Heart right ventricle (tissue), 16 donors: Measurements from ENCODE around the gene SMIM21. TPM values are rescaled to one million over a fixed set of nuclear protein-coding genes. Genes with fewer than 3 reads are reported as not detected.

ENCODE experiments used
- ATAC-seq, 8 donors: fragments of 200-7000 bp; cut with Tn5 transposase; one replicate each; pipeline ENCODE4 v1.9.1; 2020; ENCODE audit warnings: mild to moderate bottlenecking in 8 of 8, moderate library complexity in 8 of 8, moderate number of reproducible peaks in 1 of 8
- DNase-seq, 2 donors: peaks; one replicate each; pipeline ENCODE4 v3.0.0-alpha.2; 2020
- H3K27ac ChIP-seq, 10 donors: fragments of 200-600 bp; sonication (generic) in 2 of 10; one replicate each; pipeline versions ENCODE4 v1.5.0 to v1.8.0; 2020 to 2022; ENCODE audit warnings: mild to moderate bottlenecking in 3 of 10
- H3K27me3 ChIP-seq, 7 donors: fragments of 200-600 bp; one replicate each; pipeline ENCODE4 v1.8.0; 2021 to 2022; ENCODE audit warnings: mild to moderate bottlenecking in 2 of 7
- H3K36me3 ChIP-seq, 9 donors: fragments of 200-600 bp; sonication (generic) in 1 of 9; one replicate each; pipeline versions ENCODE4 v1.5.0 to v1.8.0; 2020 to 2022; ENCODE audit warnings: mild to moderate bottlenecking in 2 of 9
- H3K4me1 ChIP-seq, 9 donors: fragments of 200-600 bp; sonication (generic) in 1 of 9; one replicate each; pipeline versions ENCODE4 v1.5.0 to v1.8.0; 2020 to 2022; ENCODE audit warnings: mild to moderate bottlenecking in 4 of 9
- H3K4me3 ChIP-seq, 10 donors: fragments of 200-600 bp; sonication (generic) in 2 of 10; one replicate each; pipeline versions ENCODE4 v1.5.0 to v1.8.0; 2020 to 2022; ENCODE audit warnings: mild to moderate bottlenecking in 7 of 10, moderate library complexity in 2 of 10
- H3K9me3 ChIP-seq, 11 donors: fragments of 200-600 bp in 10 of 11; sonication (generic) in 2 of 11; one replicate each; pipeline versions ENCODE4 v1.5.0 to v1.8.0; 2013 to 2022; ENCODE audit warnings: mild to moderate bottlenecking in 2 of 11, control low read depth in 1 of 11, moderate library complexity in 1 of 11
- CTCF ChIP-seq, 9 donors: fragments of 200-600 bp; sonication (generic) in 2 of 9; IDR thresholded peaks; one replicate each; pipeline versions ENCODE4 v1.5.0 to v1.8.0; 2021 to 2022; ENCODE audit warnings: antibody characterized with exemption in 9 of 9, mild to moderate bottlenecking in 5 of 9, moderate library complexity in 1 of 9
- WGBS, 2 donors: extraction: QIAGEN DNeasy Blood & Tissue Kit; methylation state at CpG; one replicate each; pipeline ENCODE4 v1.1.7; 2013; ENCODE audit warnings: inconsistent platforms in 1 of 2; 5-methylcytosine and 5-hydroxymethylcytosine counted together
- intact Hi-C, 10 donors: fragments of 100-400 bp; cut with DNase I; formaldehyde crosslinking; loops; one replicate each; pipeline versions ENCODE4 v1.11.1 to v1.14.2; 2022
- polyA plus RNA-seq, 2 donors: library from polyadenylated mRNA; stranded (reverse); fragments of 200-250 nt; gene quantifications; one replicate each; pipeline ENCODE4 v1.2.3, GENCODE V29; 2013
- total RNA-seq, 10 donors: library from RNA; stranded (reverse); fragmentation: NEBNext Ultra II Directional in 3 of 10; extraction: Animal tissue kit (Norgen Biotek cat#: 25700) in 3 of 10; gene quantifications; one replicate each; pipeline versions ENCODE4 v1.2.1 to v1.2.4, GENCODE V29; 2021 to 2023
- donor health status: Arrhythmogenic right ventricular cardiomyopathy.
- donor health status: ischemic (EF 13 %, LVEDD 7.1; RV severe dilation, severe dysfunction).
- donor health status: healthy with polysubstance abuse.
- donor health status: DM: no; HTN: yes; CAD: no.
- donor health status: DM: no; HTN: no; CAD: no.
- donor health status: ischemic (EF 25% LVEDD 6.9; RV normal size, moderate dysfunction).
- donor health status: ischemic (EF 25% LVEDD 5.7; RV mildly dilated, moderate dysfunction).
- donor health status: healthy.
- donor health status: DM: yes; HTN: yes; CAD: no.
- donor health status: Ischemic cardiomyopathy.
- donor health status: ischemic (EF 35%, LVEDD 5.7; RV mildly dilated, moderate dysfunction).
- donor health status: nonischemic (EF 11% LVEDD 7.7; RV severe dilation, severe dysfunction).
- donor health status: DM: yes; HTN: yes; CAD: no.
- donor health status: PGD.
- donor health status: ischemic (EF 29% LVEDD 5.4; RV normal size, mild dysfunction).
- donor health status: nonischemic (EF 23%, LVEDD 6.1; RV moderate dilation, normal function).

SMIM21 gene
- total and polyA plus RNA-seq, 12 donors: not detected

GRCh38 chr18:75390854-75391253 lies 36.6 kb downstream of the SMIM21 start:
- peak overlapping the region in 2 of 10 donors; percentile 2 to 17 for H3K4me3 ChIP-seq
- DNase-seq: no peak
- H3K27ac ChIP-seq: peak overlapping the region in 2 of 10 donors; percentile 9 to 41
- no peaks in the 10 kb centered on the region for H3K9me3 ChIP-seq
- intact Hi-C loops: no loop called here
- peak in 2 of 8 donors; percentile 9 to 17 for ATAC-seq
- peaks cover 0 to 17% (median 0%) of the 10 kb centered on the region in 9 donors for H3K4me1 ChIP-seq
- TF ChIP-seq CTCF (IDR thresholded peaks at IDR 0.05): no peak
- 62 to 70% methylated on average over 2 of the region's 2 CpGs for WGBS, 2 donors
- peaks cover 0 to 6% (median 0%) of the 10 kb centered on the region in 7 donors for H3K27me3 ChIP-seq
- no peaks in the 10 kb centered on the region for H3K36me3 ChIP-seq

GRCh38 chr18:75384144-75384543 lies 43.4 kb downstream of the SMIM21 start:
- no peak for DNase-seq
- intact Hi-C loops: no loop called here
- WGBS, 2 donors: 68 to 72% methylated on average over 4 of the region's 4 CpGs
- H3K27ac ChIP-seq: no peak overlapping the region
- H3K9me3 ChIP-seq: no peaks in the 10 kb centered on the region
- ATAC-seq: no peak
- H3K4me3 ChIP-seq: no peak overlapping the region
- H3K36me3 ChIP-seq: no peaks in the 10 kb centered on the region
- TF ChIP-seq CTCF (IDR thresholded peaks at IDR 0.05): no peak
- H3K27me3 ChIP-seq: peaks cover 0 to 6% (median 0%) of the 10 kb centered on the region in 7 donors
- H3K4me1 ChIP-seq: no peaks in the 10 kb centered on the region

GRCh38 chr18:75378376-75379315 lies 48.9 kb downstream of the SMIM21 start:
- H3K9me3 ChIP-seq: no peaks in the 10 kb centered on the region
- intact Hi-C loops: no loop called here
- H3K4me3 ChIP-seq: no peak overlapping the region
- ATAC-seq: no peak
- H3K27ac ChIP-seq: no peak overlapping the region
- no peaks in the 10 kb centered on the region for H3K4me1 ChIP-seq
- 57 to 60% methylated on average over 22 of the region's 22 CpGs for WGBS, 2 donors
- H3K36me3 ChIP-seq: no peaks in the 10 kb centered on the region
- no peak for DNase-seq
- no peak for TF ChIP-seq CTCF (IDR thresholded peaks at IDR 0.05)
- H3K27me3 ChIP-seq: peaks cover 0 to 3% (median 0%) of the 10 kb centered on the region in 7 donors

- ATAC-seq: no peak
- H3K36me3 ChIP-seq: no peaks in the 10 kb centered on the region
- peaks cover 0 to 3% (median 0%) of the 10 kb centered on the region in 7 donors for H3K27me3 ChIP-seq
- intact Hi-C loops: no loop called here
- no peaks in the 10 kb centered on the region for H3K4me1 ChIP-seq
- no peak for DNase-seq
- no peaks in the 10 kb centered on the region for H3K9me3 ChIP-seq
- TF ChIP-seq CTCF (IDR thresholded peaks at IDR 0.05): no peak
- no peak overlapping the region for H3K27ac ChIP-seq
- WGBS, 2 donors: 88 to 93% methylated on average over 10 of the region's 10 CpGs
- no peak overlapping the region for H3K4me3 ChIP-seq
These were observed 49.6 kb downstream of the SMIM21 start for GRCh38 chr18:75377926-75378325.
